Keratinocyte (primary cell): ENCODE measurements around the gene TNIK.

Experiments used
- CTCF ChIP-seq, 3 experiments: IDR thresholded peaks in 1 of 3; conservative IDR thresholded peaks in 1 of 3; optimal IDR thresholded peaks in 1 of 3; 2 replicates in 2 of 3; 3 replicates in 1 of 3; pipeline versions ENCODE3 to v1.5.1; 2011; ENCODE audit warnings: low read length in 3 of 3, mild to moderate bottlenecking in 3 of 3, moderate library complexity in 2 of 3, control low read depth in 1 of 3, inconsistent platforms in 1 of 3; ENCODE audit not compliant: insufficient read depth in 2 of 3; ENCODE audit errors: extremely low read depth in 1 of 3
- EZH2 ChIP-seq: IDR thresholded peaks from one replicate; pipeline ENCODE4 v1.6.1; 2012; ENCODE audit warnings: inconsistent platforms, mild to moderate bottlenecking, low read length, moderate library complexity

- TF ChIP-seq CTCF (optimal IDR thresholded peaks at IDR 0.05 in 1 of 3, IDR thresholded peaks at IDR 0.05 in 1 of 3, conservative IDR thresholded peaks at IDR 0.05 in 1 of 3; ENCODE audit: extremely low read depth in 1 of 3, insufficient read depth in 2 of 3, low read length in 3 of 3) (no peak), EZH2 (no peak)
These were observed 37.3 kb upstream of the TNIK start for GRCh38 chr3:171497468-171497867.
